NCI-H187 (cell line): Measurements from ENCODE around the gene CD40LG.

Experiments used
- DNase-seq, 2 experiments: peaks; one replicate each; lab custom pipeline; 2025; lab: John Stamatoyannopoulos, UW

Gene CD40LG

GRCh38 chrX:136650811-136651210 is 2.9 kb downstream of the CD40LG start:
- no peak for DNase-seq

- DNase-seq, result no peak
These were observed 5.1 kb downstream of the CD40LG start for GRCh38 chrX:136652822-136653723.

GRCh38 chrX:136656361-136656964 is 8.5 kb downstream of the CD40LG start:
- no peak for DNase-seq

- DNase-seq, result no peak
These were observed 10.2 kb downstream of the CD40LG start for GRCh38 chrX:136658151-136658550.

- no peak for DNase-seq
These were observed 11.2 kb downstream of the CD40LG start for GRCh38 chrX:136659174-136659573.

GRCh38 chrX:136660896-136661295 is 12.9 kb downstream of the CD40LG start:
- no peak for DNase-seq

GRCh38 chrX:136662104-136662503 is 14.1 kb downstream of the CD40LG start:
- DNase-seq, result no peak

- DNase-seq, result no peak
These were observed 15.0 kb downstream of the CD40LG start for GRCh38 chrX:136662976-136663375.

- no peak for DNase-seq
These were observed 17.4 kb downstream of the CD40LG start for GRCh38 chrX:136665258-136665900.

- no peak for DNase-seq
These were observed 18.1 kb downstream of the CD40LG start for GRCh38 chrX:136666088-136666487.

- no peak for DNase-seq
These were observed 19.6 kb downstream of the CD40LG start for GRCh38 chrX:136667446-136668168.

GRCh38 chrX:136671006-136671610 is 23.1 kb downstream of the CD40LG start:
- no peak for DNase-seq

GRCh38 chrX:136674270-136674985 is 26.5 kb downstream of the CD40LG start:
- no peak for DNase-seq

GRCh38 chrX:136679531-136679930 is 31.6 kb downstream of the CD40LG start:
- no peak for DNase-seq

GRCh38 chrX:136684120-136684519 is 36.2 kb downstream of the CD40LG start:
- no peak for DNase-seq

GRCh38 chrX:136687457-136687856 is 39.5 kb downstream of the CD40LG start:
- no peak for DNase-seq

GRCh38 chrX:136689436-136689835 is 41.5 kb downstream of the CD40LG start:
- no peak for DNase-seq

GRCh38 chrX:136691028-136691809 is 43.3 kb downstream of the CD40LG start:
- DNase-seq, result no peak

GRCh38 chrX:136692271-136692670 is 44.3 kb downstream of the CD40LG start:
- DNase-seq, result no peak

- DNase-seq, result no peak
These were observed 46.6 kb downstream of the CD40LG start for GRCh38 chrX:136694431-136695087.
